GM23338 (cell line): ENCODE data around the gene PBOV1.

ENCODE experiments used
- CREB1 ChIP-seq: fragments of 250-450 bp; sonication (Bioruptor Pico); IDR thresholded peaks from 2 replicates; pipeline ENCODE4 v1.5.0; 2020; ENCODE audit warnings: low read depth, mild to moderate bottlenecking, moderate library complexity
- CTCF ChIP-seq, 2 experiments: fragments of 200-600 bp in 1 of 2; sonication (generic) in 1 of 2; conservative IDR thresholded peaks; 2 replicates each; pipeline versions ENCODE4 v1.5.1 to v1.6.1; 2016 to 2017; ENCODE audit warnings: antibody characterized with exemption in 2 of 2, low read depth in 2 of 2, mild to moderate bottlenecking in 2 of 2, moderate library complexity in 1 of 2
- EZH2 ChIP-seq: fragments of 200-600 bp; sonication (generic); IDR thresholded peaks from one replicate; pipeline ENCODE4 v1.8.0; 2017; ENCODE audit warnings: antibody characterized with exemption, mild to moderate bottlenecking, low read depth; ENCODE audit not compliant: unreplicated experiment
- EZH2phosphoT487 ChIP-seq: fragments of 200-600 bp; sonication (generic); IDR thresholded peaks from one replicate; pipeline ENCODE4 v1.8.1; 2018; ENCODE audit warnings: antibody characterized with exemption; ENCODE audit not compliant: unreplicated experiment
- JUNB ChIP-seq: IDR thresholded peaks from one replicate; pipeline ENCODE4 v1.6.1; 2016; ENCODE audit warnings: antibody characterized with exemption; ENCODE audit not compliant: unreplicated experiment
- NANOG ChIP-seq: IDR thresholded peaks from 2 replicates; pipeline ENCODE4 v1.6.1; 2016; ENCODE audit warnings: antibody characterized with exemption, borderline replicate concordance
- POLR2AphosphoS5 ChIP-seq: IDR thresholded peaks from 2 replicates; pipeline ENCODE4 v1.6.1; 2016; ENCODE audit warnings: antibody characterized with exemption, low read depth
- STAT1 ChIP-seq: IDR thresholded peaks from one replicate; pipeline ENCODE4 v1.6.1; 2016; ENCODE audit warnings: antibody characterized with exemption; ENCODE audit not compliant: unreplicated experiment
- ZNF331 ChIP-seq: fragments of 250-450 bp; sonication (Bioruptor Pico); IDR thresholded peaks from 2 replicates; pipeline ENCODE4 v1.5.0; 2020; ENCODE audit warnings: low read depth, mild to moderate bottlenecking, moderate library complexity
- ZNF462 ChIP-seq: fragments of 250-450 bp; sonication (Bioruptor Pico); IDR thresholded peaks from 2 replicates; pipeline ENCODE4 v1.5.0; 2020; ENCODE audit warnings: mild to moderate bottlenecking, moderate library complexity
- TF ChIP-seq, protein P1 (sequence below): IDR thresholded peaks from one replicate; pipeline ENCODE4 v1.6.1; 2018; ENCODE audit warnings: antibody characterized with exemption; ENCODE audit not compliant: unreplicated experiment

GRCh38 chr6:138187156-138187555 is 31.1 kb downstream of the PBOV1 start:
- TF ChIP-seq EZH2phosphoT487 (no peak), CTCF (conservative IDR thresholded peaks at IDR 0.05; ENCODE audit: low read depth in 2 of 2) (no peak), POLR2AphosphoS5 (no peak), EZH2 (no peak), ZNF331 (no peak), ZNF462 (CRISPR knock-in tag) (no peak), NANOG (no peak), STAT1 (no peak), CREB1 (CRISPR knock-in tag) (no peak), JUNB (no peak)
- TF ChIP-seq, protein P1, sequence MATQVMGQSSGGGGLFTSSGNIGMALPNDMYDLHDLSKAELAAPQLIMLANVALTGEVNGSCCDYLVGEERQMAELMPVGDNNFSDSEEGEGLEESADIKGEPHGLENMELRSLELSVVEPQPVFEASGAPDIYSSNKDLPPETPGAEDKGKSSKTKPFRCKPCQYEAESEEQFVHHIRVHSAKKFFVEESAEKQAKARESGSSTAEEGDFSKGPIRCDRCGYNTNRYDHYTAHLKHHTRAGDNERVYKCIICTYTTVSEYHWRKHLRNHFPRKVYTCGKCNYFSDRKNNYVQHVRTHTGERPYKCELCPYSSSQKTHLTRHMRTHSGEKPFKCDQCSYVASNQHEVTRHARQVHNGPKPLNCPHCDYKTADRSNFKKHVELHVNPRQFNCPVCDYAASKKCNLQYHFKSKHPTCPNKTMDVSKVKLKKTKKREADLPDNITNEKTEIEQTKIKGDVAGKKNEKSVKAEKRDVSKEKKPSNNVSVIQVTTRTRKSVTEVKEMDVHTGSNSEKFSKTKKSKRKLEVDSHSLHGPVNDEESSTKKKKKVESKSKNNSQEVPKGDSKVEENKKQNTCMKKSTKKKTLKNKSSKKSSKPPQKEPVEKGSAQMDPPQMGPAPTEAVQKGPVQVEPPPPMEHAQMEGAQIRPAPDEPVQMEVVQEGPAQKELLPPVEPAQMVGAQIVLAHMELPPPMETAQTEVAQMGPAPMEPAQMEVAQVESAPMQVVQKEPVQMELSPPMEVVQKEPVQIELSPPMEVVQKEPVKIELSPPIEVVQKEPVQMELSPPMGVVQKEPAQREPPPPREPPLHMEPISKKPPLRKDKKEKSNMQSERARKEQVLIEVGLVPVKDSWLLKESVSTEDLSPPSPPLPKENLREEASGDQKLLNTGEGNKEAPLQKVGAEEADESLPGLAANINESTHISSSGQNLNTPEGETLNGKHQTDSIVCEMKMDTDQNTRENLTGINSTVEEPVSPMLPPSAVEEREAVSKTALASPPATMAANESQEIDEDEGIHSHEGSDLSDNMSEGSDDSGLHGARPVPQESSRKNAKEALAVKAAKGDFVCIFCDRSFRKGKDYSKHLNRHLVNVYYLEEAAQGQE = no peak
